CD4-positive, CD25-positive, alpha-beta regulatory T cell (primary cell): Measurements from ENCODE around the gene FGF8. TPM values are rescaled to one million over a fixed set of nuclear protein-coding genes. Genes with fewer than 3 reads are reported as not detected.

Source experiments
- ATAC-seq, 2 donors: fragments of 150-1000 bp; cut with Tn5 transposase; one replicate each; pipeline ENCODE4 v1.10.0; 2021; ENCODE audit warnings: low read depth in 2 of 2, moderate number of reproducible peaks in 2 of 2, moderate library complexity in 1 of 2
- DNase-seq, 3 donors: peaks; one replicate each; pipeline versions ENCODE4 v3.0.0 to v3.0.0-alpha.2; 2012 to 2022; ENCODE audit warnings: mixed read lengths in 1 of 3
- H3K27ac ChIP-seq: one replicate; pipeline ENCODE4 v1.7.0; 2013; ENCODE audit warnings: mild to moderate bottlenecking, low read length; ENCODE audit not compliant: insufficient read depth, poor library complexity, severe bottlenecking
- H3K27me3 ChIP-seq: one replicate; pipeline ENCODE4 v1.7.0; 2013; ENCODE audit warnings: low read length; ENCODE audit not compliant: control insufficient read depth, insufficient read depth
- H3K36me3 ChIP-seq: one replicate; pipeline ENCODE4 v1.7.0; 2013; ENCODE audit warnings: mild to moderate bottlenecking, low read length, moderate library complexity; ENCODE audit not compliant: control insufficient read depth, insufficient read depth
- H3K4me1 ChIP-seq: 2 replicates; pipeline ENCODE4 v1.7.0; 2013; ENCODE audit warnings: mild to moderate bottlenecking, low read length; ENCODE audit not compliant: insufficient read depth, control insufficient read depth, poor library complexity, severe bottlenecking
- H3K4me3 ChIP-seq: one replicate; pipeline ENCODE4 v1.7.0; 2013; ENCODE audit warnings: low read depth, mild to moderate bottlenecking, low read length, moderate library complexity
- H3K9me3 ChIP-seq, 2 experiments: 1 replicate in 1 of 2; 2 replicates in 1 of 2; pipeline ENCODE4 v1.7.0; 2013; ENCODE audit warnings: low read length in 2 of 2, mild to moderate bottlenecking in 1 of 2, moderate library complexity in 1 of 2; ENCODE audit not compliant: control insufficient read depth in 2 of 2
- H3K27ac Mint-ChIP-seq, 3 donors: one replicate each; pipeline ENCODE4 v1.8.0; 2020 to 2022; ENCODE audit warnings: mild to moderate bottlenecking in 3 of 3, mixed read lengths in 3 of 3, moderate library complexity in 2 of 3
- H3K27me3 Mint-ChIP-seq: one replicate; pipeline ENCODE4 v1.8.0; 2022; ENCODE audit warnings: mild to moderate bottlenecking, mixed read lengths
- H3K36me3 Mint-ChIP-seq: one replicate; pipeline ENCODE4 v1.8.0; 2020; ENCODE audit warnings: mixed read lengths
- H3K4me1 Mint-ChIP-seq, 4 donors: one replicate each; pipeline ENCODE4 v1.8.0; 2020 to 2022; ENCODE audit warnings: mixed read lengths in 4 of 4, mild to moderate bottlenecking in 1 of 4
- H3K4me3 Mint-ChIP-seq, 4 donors: one replicate each; pipeline ENCODE4 v1.8.0; 2020 to 2022; ENCODE audit warnings: mild to moderate bottlenecking in 4 of 4, mixed read lengths in 4 of 4, moderate library complexity in 3 of 4
- H3K9me3 Mint-ChIP-seq, 7 donors: one replicate each; pipeline ENCODE4 v1.8.0; 2020 to 2022; ENCODE audit warnings: mixed read lengths in 7 of 7, mild to moderate bottlenecking in 3 of 7, moderate library complexity in 2 of 7
- polyA plus RNA-seq, 4 donors: library from polyadenylated mRNA; unstranded; fragments of 300-500 nt; fragmentation: Illumina TruSeq; gene quantifications; one replicate each; pipeline ENCODE4 v1.2.3, GENCODE V29; 2021
- total RNA-seq: library from RNA; stranded (reverse); gene quantifications from one replicate; pipeline ENCODE4 v1.2.3, GENCODE V29; 2022

The FGF8 gene
- total and polyA plus RNA-seq, 5 donors from 2014 or later = not detected

GRCh38 chr10:101781655-101781983 is 5.7 kb upstream of the FGF8 start:
- Mint-ChIP-seq H3K27ac (peak overlapping the region; percentile 2 to 83 (median 60)), H3K27me3 (peaks cover 34% of the 10 kb centered on the region), H3K4me1 (peaks cover 17 to 80% (median 46%) of the 10 kb centered on the region in 4 donors), H3K9me3 (no peaks in the 10 kb centered on the region), H3K4me3 (peak overlapping the region; percentile 71 to 96 (median 82)), H3K36me3 (peaks cover 7% of the 10 kb centered on the region)
- H3K4me3 ChIP-seq = no peak overlapping the region
- peaks cover 11% of the 10 kb centered on the region for H3K27me3 ChIP-seq
- peaks cover 19% of the 10 kb centered on the region for H3K36me3 ChIP-seq
- H3K4me1 ChIP-seq = peaks cover 57% of the 10 kb centered on the region
- no peak overlapping the region for H3K27ac ChIP-seq
- DNase-seq (no peak), ATAC-seq (no peak)
- no peaks in the 10 kb centered on the region for H3K9me3 ChIP-seq

GRCh38 chr10:101780818-101781654 is 5.1 kb upstream of the FGF8 start:
- ATAC-seq (peak; percentile 59 to 60), DNase-seq (peak; percentile 50 to 75 (median 74))
- peaks cover 11% of the 10 kb centered on the region for H3K27me3 ChIP-seq
- Mint-ChIP-seq H3K27me3 (peaks cover 35% of the 10 kb centered on the region), H3K4me3 (peak overlapping the region; percentile 61 to 77 (median 70)), H3K27ac (peak overlapping the region in 1 of 3 donors; percentile 60), H3K4me1 (peaks cover 17 to 77% (median 45%) of the 10 kb centered on the region in 4 donors), H3K36me3 (peaks cover 4% of the 10 kb centered on the region), H3K9me3 (no peaks in the 10 kb centered on the region)
- peaks cover 62% of the 10 kb centered on the region for H3K4me1 ChIP-seq
- no peaks in the 10 kb centered on the region for H3K9me3 ChIP-seq
- no peak overlapping the region for H3K27ac ChIP-seq
- peaks cover 13% of the 10 kb centered on the region for H3K36me3 ChIP-seq
- H3K4me3 ChIP-seq = no peak overlapping the region

- H3K4me3 Mint-ChIP-seq = peak overlapping the region; percentile 61 to 87 (median 72)
- ATAC-seq (no peak), DNase-seq (no peak)
- H3K9me3 ChIP-seq = no peaks in the 10 kb centered on the region
- no peak overlapping the region for H3K27ac ChIP-seq
- peak overlapping the region; percentile 57 for H3K4me3 ChIP-seq
- peaks cover 17 to 73% (median 40%) of the 10 kb centered on the region in 4 donors for H3K4me1 Mint-ChIP-seq
- no peaks in the 10 kb centered on the region for H3K9me3 Mint-ChIP-seq
- peaks cover 37% of the 10 kb centered on the region for H3K27me3 Mint-ChIP-seq
- H3K36me3 Mint-ChIP-seq = no peaks in the 10 kb centered on the region
- H3K27me3 ChIP-seq = peaks cover 11% of the 10 kb centered on the region
- no peak overlapping the region for H3K27ac Mint-ChIP-seq
- peaks cover 6% of the 10 kb centered on the region for H3K36me3 ChIP-seq
- H3K4me1 ChIP-seq = peaks cover 65% of the 10 kb centered on the region
These were observed 4.4 kb upstream of the FGF8 start for GRCh38 chr10:101780187-101780817.

- Mint-ChIP-seq H3K9me3 (no peaks in the 10 kb centered on the region), H3K4me1 (peaks cover 15 to 72% (median 34%) of the 10 kb centered on the region in 4 donors), H3K27ac (peak overlapping the region in 1 of 3 donors; percentile 67), H3K27me3 (peaks cover 43% of the 10 kb centered on the region), H3K36me3 (no peaks in the 10 kb centered on the region), H3K4me3 (peak overlapping the region; percentile 63 to 93 (median 84))
- peaks cover 11% of the 10 kb centered on the region for H3K27me3 ChIP-seq
- DNase-seq = peak; percentile 71 to 78 (median 74)
- H3K9me3 ChIP-seq = no peaks in the 10 kb centered on the region
- peak overlapping the region; percentile 74 for H3K4me3 ChIP-seq
- peak; percentile 54 to 58 for ATAC-seq
- H3K4me1 ChIP-seq = peaks cover 71% of the 10 kb centered on the region
- H3K36me3 ChIP-seq = peaks cover 3% of the 10 kb centered on the region
- H3K27ac ChIP-seq = no peak overlapping the region
These were observed 3.8 kb upstream of the FGF8 start for GRCh38 chr10:101779544-101780186.

- H3K4me3 Mint-ChIP-seq = peak overlapping the region; percentile 63 to 93 (median 84)
- Histone ChIP-seq H3K4me1 (peaks cover 71% of the 10 kb centered on the region), H3K4me3 (no peak overlapping the region), H3K9me3 (no peaks in the 10 kb centered on the region), H3K36me3 (no peaks in the 10 kb centered on the region), H3K27me3 (peaks cover 11% of the 10 kb centered on the region), H3K27ac (no peak overlapping the region)
- no peak for ATAC-seq
- DNase-seq = peak in 1 of 3 donors; percentile 47
- H3K4me1 Mint-ChIP-seq = peaks cover 8 to 72% (median 28%) of the 10 kb centered on the region in 4 donors
- H3K27me3 Mint-ChIP-seq = peaks cover 50% of the 10 kb centered on the region
- H3K9me3 Mint-ChIP-seq = no peaks in the 10 kb centered on the region
- no peaks in the 10 kb centered on the region for H3K36me3 Mint-ChIP-seq
- H3K27ac Mint-ChIP-seq = peak overlapping the region in 1 of 3 donors; percentile 67
These were observed 3.0 kb upstream of the FGF8 start for GRCh38 chr10:101778781-101779543.

GRCh38 chr10:101778151-101778780 is 2.4 kb upstream of the FGF8 start:
- ATAC-seq (no peak), DNase-seq (no peak)
- H3K4me3 Mint-ChIP-seq = peak overlapping the region; percentile 63 to 93 (median 84)
- no peaks in the 10 kb centered on the region for H3K36me3 Mint-ChIP-seq
- peaks cover 64% of the 10 kb centered on the region for H3K4me1 ChIP-seq
- H3K27ac Mint-ChIP-seq = no peak overlapping the region
- H3K27me3 ChIP-seq = peaks cover 11% of the 10 kb centered on the region
- no peak overlapping the region for H3K27ac ChIP-seq
- H3K27me3 Mint-ChIP-seq = peaks cover 56% of the 10 kb centered on the region
- H3K9me3 ChIP-seq = no peaks in the 10 kb centered on the region
- peaks cover 3 to 72% (median 26%) of the 10 kb centered on the region in 4 donors for H3K4me1 Mint-ChIP-seq
- H3K9me3 Mint-ChIP-seq = no peaks in the 10 kb centered on the region
- no peak overlapping the region for H3K4me3 ChIP-seq
- H3K36me3 ChIP-seq = no peaks in the 10 kb centered on the region
